Measurements from ENCODE around the gene SLC2A10. TPM values are rescaled to one million over a fixed set of nuclear protein-coding genes. Genes with fewer than 3 reads are reported as not detected.

The SLC2A10 gene
- total RNA-seq, 1 experiment from 2014 or later, result 1.6 TPM

- in situ Hi-C loops (cut with HindIII; ENCODE audit: low pct_unique_long_range_greater_than_20kb, low sequenced_read_pairs), result no loop called here
Observed at GRCh38 chr20:46672543-46673148, 36.8 kb upstream of the SLC2A10 start.

More at GRCh38 chr20:46672543-46673148, 36.8 kb upstream of the SLC2A10 start:
- no peaks in the 10 kb centered on the region for H3K27me3 ChIP-seq (ENCODE audit: control insufficient read depth, insufficient read depth, low read length)
- POLR2A ChIA-PET, result no interaction called here
- CTCF ChIA-PET, result no interaction called here
- BruUV-seq (replicated peaks), result no TSS peak
- no peak overlapping the region for H3K4me3 ChIP-seq (ENCODE audit: low read depth in 2 of 2, low read length in 2 of 2)
- no peak overlapping the region for H3K27ac ChIP-seq (ENCODE audit: low read length)
- no peak for ATAC-seq
- no peak for DNase-seq (ENCODE audit: low read depth, low spot score)
- H3K9me3 ChIP-seq (ENCODE audit: control insufficient read depth, insufficient read depth, low read depth, low read length), result peaks cover 3% of the 10 kb centered on the region; the same call in 1 of the 2 replicates
- no peaks in the 10 kb centered on the region for H3K4me1 ChIP-seq (ENCODE audit: control insufficient read depth, insufficient read depth, low read length)
- intact Hi-C loops (cut with micrococcal nuclease; ENCODE audit: unreplicated experiment), result no loop called here
- no peaks in the 10 kb centered on the region for H3K36me3 ChIP-seq (ENCODE audit: control insufficient read depth, insufficient read depth, low read length)
- TF ChIP-seq TCF7L2 (IDR thresholded peaks at IDR 0.05; ENCODE audit: low read depth, low read length), result no peak
- no peak for TF ChIP-seq REST (IDR thresholded peaks at IDR 0.05; ENCODE audit: insufficient read depth in 1 of 2, low read depth in 2 of 2, low read length in 1 of 2)
- TF ChIP-seq CTCF (IDR thresholded peaks at IDR 0.05), result no peak
- no peak for TF ChIP-seq SIN3A (IDR thresholded peaks at IDR 0.05; ENCODE audit: borderline replicate concordance, insufficient read depth, low read depth, low read length)

All from Panc1 (cell line).